Ishikawa (cell line): ENCODE data around the gene FAM47B.

Source experiments
- EP300 ChIP-seq: IDR thresholded peaks from 2 replicates; pipeline ENCODE4 v1.6.1; 2012; ENCODE audit warnings: borderline replicate concordance
- FOXM1 ChIP-seq: IDR thresholded peaks from 2 replicates; pipeline ENCODE4 v1.6.1; 2012; ENCODE audit warnings: low read depth, borderline replicate concordance
- REST ChIP-seq: IDR thresholded peaks from 2 replicates; pipeline ENCODE4 v1.6.1; 2012; ENCODE audit warnings: low read depth, mild to moderate bottlenecking
- TCF12 ChIP-seq: IDR thresholded peaks from 2 replicates; pipeline ENCODE4 v1.6.1; 2012; ENCODE audit warnings: low read depth
- USF1 ChIP-seq: IDR thresholded peaks from 2 replicates; pipeline ENCODE4 v1.6.1; 2012

- no peak for TF ChIP-seq REST
- no peak for TF ChIP-seq FOXM1
- TF ChIP-seq EP300, result no peak
- TF ChIP-seq USF1, result no peak
- no peak for TF ChIP-seq TCF12
Observed at GRCh38 chrX:34893741-34894140, 48.9 kb upstream of the FAM47B start.
